Common myeloid progenitor, CD34-positive (primary cell): ENCODE measurements around the gene ACOT13.
"Not testable (repeated sequence)": the region's sequence is repeated elsewhere in the genome, so short reads cannot be mapped to it uniquely, and the experiment has no call there.

Source experiments
- CTCF ChIA-PET: fragments of 350-600 bp; sonication (Branson Sonifier 250); formaldehyde crosslinking; loops from one replicate; lab custom pipeline; 2021; ENCODE audit warnings: antibody characterized with exemption; lab: Charles Lee
- POLR2A ChIA-PET: fragments of 350-600 bp; sonication (Branson Sonifier 250); formaldehyde crosslinking; loops from one replicate; lab custom pipeline; 2021; ENCODE audit warnings: antibody characterized with exemption; lab: Charles Lee
- DNase-seq, 3 donors: peaks; one replicate each; pipeline versions ENCODE4 v3.0.0 to v3.0.0-alpha.2; 2013
- H3K27ac ChIP-seq, 2 experiments: 1 replicate in 1 of 2; 2 replicates in 1 of 2; pipeline ENCODE4 v1.7.0; 2013; ENCODE audit warnings: inconsistent platforms in 2 of 2, low read length in 2 of 2, mild to moderate bottlenecking in 2 of 2, low read depth in 1 of 2, moderate library complexity in 1 of 2; ENCODE audit not compliant: severe bottlenecking in 2 of 2, insufficient read depth in 1 of 2, poor library complexity in 1 of 2
- H3K27me3 ChIP-seq, 5 experiments: replicated peaks in 2 of 5; 1 replicate in 3 of 5; 2 replicates in 2 of 5; pipeline versions ENCODE4 v1.6.1 to v1.7.0; 2013; ENCODE audit warnings: low read length in 4 of 5, mild to moderate bottlenecking in 2 of 5, moderate library complexity in 2 of 5, inconsistent platforms in 1 of 5; ENCODE audit not compliant: insufficient read depth in 5 of 5, control insufficient read depth in 4 of 5
- H3K36me3 ChIP-seq, 4 experiments: 1 replicate in 2 of 4; 2 replicates in 2 of 4; pipeline versions ENCODE4 v1.6.1 to v1.7.0; 2013; ENCODE audit warnings: low read length in 3 of 4, control low read depth in 1 of 4, mild to moderate bottlenecking in 1 of 4; ENCODE audit not compliant: control insufficient read depth in 4 of 4, insufficient read depth in 4 of 4
- H3K4me1 ChIP-seq, 4 experiments: 1 replicate in 3 of 4; 2 replicates in 1 of 4; pipeline versions ENCODE4 v1.6.1 to v1.7.1; 2013; ENCODE audit warnings: low read length in 3 of 4, mild to moderate bottlenecking in 3 of 4, control low read depth in 1 of 4, inconsistent platforms in 1 of 4, moderate library complexity in 1 of 4; ENCODE audit not compliant: control insufficient read depth in 4 of 4, insufficient read depth in 4 of 4; ENCODE audit errors: control extremely low read depth in 1 of 4
- H3K4me3 ChIP-seq, 7 experiments: 1 replicate in 4 of 7; 2 replicates in 3 of 7; pipeline versions ENCODE4 v1.5.1 to v1.7.0; 2013; ENCODE audit warnings: mild to moderate bottlenecking in 7 of 7, low read length in 6 of 7, moderate library complexity in 6 of 7, inconsistent platforms in 2 of 7, low read depth in 2 of 7, control low read depth in 1 of 7; ENCODE audit not compliant: insufficient read depth in 4 of 7, control insufficient read depth in 1 of 7; ENCODE audit errors: extremely low read depth in 1 of 7
- H3K9me3 ChIP-seq, 5 experiments: 1 replicate in 4 of 5; 2 replicates in 1 of 5; pipeline versions ENCODE4 v1.6.1 to v1.7.1; 2013; ENCODE audit warnings: low read length in 4 of 5, mild to moderate bottlenecking in 2 of 5, inconsistent platforms in 1 of 5, low read depth in 1 of 5, moderate library complexity in 1 of 5; ENCODE audit not compliant: control insufficient read depth in 4 of 5, insufficient read depth in 2 of 5; ENCODE audit errors: control extremely low read depth in 1 of 5
- WGBS: methylation state at CpG from one replicate; pipeline ENCODE4 v1.1.5; 2013; ENCODE audit not compliant: insufficient coverage; 5-methylcytosine and 5-hydroxymethylcytosine counted together

ACOT13 gene

GRCh38 chr6:24743265-24743943, 76.5 kb downstream of the ACOT13 start:
- no peak overlapping the region for H3K27ac ChIP-seq
- CTCF ChIA-PET = interaction anchor here (1.3 to 1.5 kb wide), 2 partner anchors 14 to 24 kb away, joined by 4 read pairs; no protein-coding TSS in a partner anchor
- no peaks in the 10 kb centered on the region for H3K36me3 ChIP-seq
- DNase-seq = peak in 2 of 3 donors; percentile 58 to 60
- H3K27me3 ChIP-seq = no peaks in the 10 kb centered on the region
- POLR2A ChIA-PET = no interaction called here
- H3K4me1 ChIP-seq = peaks cover 0 to 7% (median 0%) of the 10 kb centered on the region in 4 experiments
- H3K9me3 ChIP-seq = peaks cover 0 to 2% (median 0%) of the 10 kb centered on the region in 5 experiments
- H3K4me3 ChIP-seq = no peak overlapping the region
- WGBS = 86% methylated on average over 2 of the region's 2 CpGs

- Histone ChIP-seq H3K27ac (no peak overlapping the region), H3K36me3 (no peaks in the 10 kb centered on the region), H3K9me3 (peaks cover 0 to 2% (median 0%) of the 10 kb centered on the region in 5 experiments), H3K4me1 (peaks cover 0 to 7% (median 0%) of the 10 kb centered on the region in 4 experiments), H3K27me3 (no peaks in the 10 kb centered on the region), H3K4me3 (no peak overlapping the region)
- CTCF ChIA-PET = interaction anchor here (1.1 to 2.5 kb wide), 2 partner anchors 10 to 23 kb away, joined by 4 to 10 read pairs; no protein-coding TSS in a partner anchor
- no CpG with 5 or more reads among the region's 3 CpGs for WGBS
- POLR2A ChIA-PET = no interaction called here
- peak in 2 of 3 donors; percentile 37 to 44 for DNase-seq
Measured at GRCh38 chr6:24743944-24744335, 77.1 kb downstream of the ACOT13 start.

DNA sequence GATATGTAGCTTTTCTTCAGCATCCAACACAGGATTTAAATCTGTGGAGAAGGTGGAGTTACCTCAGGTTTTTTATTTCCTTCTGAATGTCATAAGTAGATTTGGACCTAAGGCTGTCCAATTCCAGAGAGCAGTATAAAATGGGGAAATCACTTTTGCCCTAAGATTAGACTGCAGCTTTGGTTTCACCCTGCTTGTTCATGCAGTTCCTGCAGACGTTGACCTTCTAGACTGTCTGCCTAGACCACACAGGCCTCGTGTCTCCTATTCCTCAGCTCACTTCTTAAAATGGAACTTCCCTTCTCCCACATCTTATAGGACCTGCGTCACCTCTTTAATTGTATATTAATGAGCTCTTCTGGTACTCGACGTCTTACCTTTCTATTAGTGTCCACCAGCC, 78.0 kb downstream of the ACOT13 start:
- Histone ChIP-seq H3K27ac (no peak overlapping the region), H3K36me3 (no peaks in the 10 kb centered on the region), H3K4me3 (no peak overlapping the region), H3K4me1 (peaks cover 0 to 9% (median 2%) of the 10 kb centered on the region in 4 experiments), H3K27me3 (no peaks in the 10 kb centered on the region), H3K9me3 (peaks cover 0 to 2% (median 0%) of the 10 kb centered on the region in 5 experiments)
- ChIA-PET CTCF (interaction anchor here (0.9 to 2.5 kb wide), 5 partner anchors 9 to 164 kb away, joined by 3 to 10 read pairs (median 4); no protein-coding TSS in a partner anchor), POLR2A (no interaction called here)
- DNase-seq = no peak
- 61% methylated on average over 3 of the region's 5 CpGs for WGBS

DNA sequence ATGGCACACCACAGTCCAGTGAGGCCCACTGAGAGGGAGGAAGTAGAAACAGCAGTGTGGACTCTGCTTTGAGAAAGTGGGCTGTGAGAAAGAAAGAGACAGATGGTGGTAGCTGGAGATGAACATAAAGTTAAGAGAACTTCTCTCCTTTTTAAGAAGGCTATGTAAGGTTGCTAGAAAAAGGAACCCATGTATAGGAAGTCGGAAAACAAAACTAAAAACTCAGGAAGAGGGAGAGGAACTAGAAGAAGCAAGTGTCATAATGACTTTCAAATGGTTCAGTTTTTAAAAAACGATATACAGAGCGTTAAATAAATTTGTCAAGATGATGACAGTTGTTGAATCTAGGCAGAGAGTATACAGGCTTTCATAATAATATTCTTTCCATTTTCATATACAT, 82.4 kb downstream of the ACOT13 start:
- Histone ChIP-seq H3K27ac (no peak overlapping the region), H3K27me3 (no peaks in the 10 kb centered on the region), H3K9me3 (no peaks in the 10 kb centered on the region), H3K36me3 (no peaks in the 10 kb centered on the region), H3K4me1 (peaks cover 0 to 6% (median 1%) of the 10 kb centered on the region in 4 experiments), H3K4me3 (no peak overlapping the region)
- ChIA-PET CTCF (interaction anchor here (1.2 kb wide), 1 partner anchor 12 kb away, joined by 4 read pairs; no protein-coding TSS in a partner anchor), POLR2A (no interaction called here)
- DNase-seq = peak in 1 of 3 donors; percentile 23
- 40% methylated on average over 1 of the region's 3 CpGs for WGBS

GRCh38 chr6:24750878-24751277, 84.0 kb downstream of the ACOT13 start:
- H3K9me3 ChIP-seq, H3K27me3 ChIP-seq, H3K4me1 ChIP-seq, CTCF ChIA-PET, POLR2A ChIA-PET, H3K4me3 ChIP-seq, DNase-seq, H3K27ac ChIP-seq, H3K36me3 ChIP-seq: not testable (repeated sequence)
- 100% methylated on average over 2 of the region's 3 CpGs for WGBS

GRCh38 chr6:24752503-24752902, 85.6 kb downstream of the ACOT13 start:
- WGBS = 20% methylated on average over 2 of the region's 2 CpGs
- no peaks in the 10 kb centered on the region for H3K27me3 ChIP-seq
- POLR2A ChIA-PET = no interaction called here
- H3K9me3 ChIP-seq = no peaks in the 10 kb centered on the region
- peaks cover 0 to 6% (median 2%) of the 10 kb centered on the region in 4 experiments for H3K4me1 ChIP-seq
- CTCF ChIA-PET = no interaction called here
- no peak for DNase-seq
- H3K27ac ChIP-seq = no peak overlapping the region
- H3K4me3 ChIP-seq = no peak overlapping the region
- no peaks in the 10 kb centered on the region for H3K36me3 ChIP-seq

DNA sequence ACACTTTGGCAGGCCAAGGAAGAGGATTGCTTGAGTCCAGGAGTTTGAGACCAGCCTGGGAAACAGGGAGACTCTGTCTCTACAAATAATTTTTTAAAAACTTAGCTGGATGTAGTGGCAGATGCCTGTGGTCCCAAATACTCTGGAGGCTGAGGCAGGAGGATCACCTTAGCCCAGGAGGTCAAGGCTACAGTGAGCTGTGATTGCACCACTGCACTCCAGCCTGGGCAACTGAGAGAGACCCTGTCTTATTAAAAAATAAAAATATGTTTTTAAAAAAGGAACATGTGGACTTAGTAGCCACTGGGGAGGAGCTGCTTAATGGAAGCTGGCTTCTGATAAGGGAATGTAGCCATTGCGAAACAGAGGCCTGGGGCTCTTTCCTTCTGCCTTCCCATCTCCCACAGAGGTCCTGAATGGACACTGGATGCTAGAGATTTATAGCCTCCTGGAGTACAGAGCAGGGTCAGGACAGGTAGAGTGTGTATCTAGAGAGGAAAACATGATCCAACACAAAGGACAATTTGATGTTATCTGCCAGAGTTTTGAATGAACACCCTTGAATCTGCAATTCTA, 86.1 kb downstream of the ACOT13 start:
- ChIA-PET CTCF (interaction anchor here (0.8 to 1.7 kb wide), 3 partner anchors 8 to 17 kb away, joined by 3 to 4 read pairs (median 3); no protein-coding TSS in a partner anchor), POLR2A (no interaction called here)

More for the DNA sequence above, 86.1 kb downstream of the ACOT13 start:
- DNase-seq = no peak
- no CpG with 5 or more reads among the region's 1 CpG for whole genome bisulfite sequencing
- Histone ChIP-seq H3K36me3 (no peaks in the 10 kb centered on the region), H3K27me3 (no peaks in the 10 kb centered on the region), H3K4me3 (no peak overlapping the region), H3K4me1 (peaks cover 0 to 7% (median 3%) of the 10 kb centered on the region in 4 experiments), H3K9me3 (no peaks in the 10 kb centered on the region), H3K27ac (no peak overlapping the region)
